HCT116 (cell line): ENCODE data around the gene SIL1. TPM values are rescaled to one million over a fixed set of nuclear protein-coding genes. Genes with fewer than 3 reads are reported as not detected.

ENCODE experiments used
- ATAC-seq: fragments of 200-7000 bp; cut with Tn5 transposase; 2 replicates; pipeline ENCODE4 v1.9.1; 2020; ENCODE audit warnings: mild to moderate bottlenecking, moderate library complexity
- BruUV-seq: library from RNA; stranded (reverse); fragments of 400-500 nt; replicated peaks from 2 replicates; lab custom pipeline; 2021; lab: Mats Ljungman, UMichigan
- CTCF ChIA-PET: fragments of 300-600 bp; sonication (Branson Sonifier 250); formaldehyde crosslinking; loops from one replicate; lab custom pipeline; 2021; ENCODE audit warnings: antibody characterized with exemption; lab: Charles Lee
- POLR2A ChIA-PET: fragments of 300-600, 350-600 bp; sonication (Branson Sonifier 250); formaldehyde crosslinking; loops from one replicate; lab custom pipeline; 2021; ENCODE audit warnings: antibody characterized with exemption; lab: Charles Lee
- RAD21 ChIA-PET, 2 experiments: fragments of 300-600 bp; sonication (Branson Sonifier 250); formaldehyde crosslinking; loops; one replicate each; lab custom pipeline; 2023; ENCODE audit warnings: low total read pairs in 2 of 2; ENCODE audit not compliant: uncharacterized antibody in 2 of 2, unreplicated experiment in 2 of 2, low non-redundant PET in 1 of 2; lab: Charles Lee
- DNase-seq: peaks from one replicate; pipeline ENCODE4 v3.0.0-alpha.2; 2010; ENCODE audit warnings: low read depth, low spot score
- H2AFZ ChIP-seq: fragments of 200-600 bp; shearing (Covaris generic), sonication (generic); 2 replicates; pipeline ENCODE4 v1.6.1; 2017; ENCODE audit warnings: low read depth, mixed run types, mixed read lengths, antibody characterized with exemption, low read length; ENCODE audit not compliant: poor library complexity, severe bottlenecking
- H3K27ac ChIP-seq: 2 replicates; pipeline ENCODE4 v1.5.1; 2012; ENCODE audit warnings: low read depth, low read length
- H3K27me3 ChIP-seq: fragments of 200-600 bp; sonication (generic); 2 replicates; pipeline ENCODE4 v1.6.1; 2016; ENCODE audit warnings: mixed run types, low read length, mixed read lengths; ENCODE audit not compliant: insufficient read depth
- H3K36me3 ChIP-seq, 2 experiments: fragments of 200-500 bp in 1 of 2; fragments of 200-600 bp in 1 of 2; sonication (Bioruptor generic) in 1 of 2; sonication (generic) in 1 of 2; 2 replicates each; pipeline versions ENCODE4 v1.5.1 to v1.6.1; 2014 to 2016; ENCODE audit warnings: low read length in 2 of 2, inconsistent platforms in 1 of 2, mixed read lengths in 1 of 2, mixed run types in 1 of 2; ENCODE audit not compliant: insufficient read depth in 2 of 2, control insufficient read depth in 1 of 2
- H3K4me1 ChIP-seq, 2 experiments: fragments of 200-600 bp in 1 of 2; sonication (generic) in 1 of 2; 2 replicates each; pipeline versions ENCODE4 v1.5.1 to v1.6.1; 2012 to 2017; ENCODE audit warnings: low read length in 2 of 2, inconsistent platforms in 1 of 2, mild to moderate bottlenecking in 1 of 2, mixed read lengths in 1 of 2, mixed run types in 1 of 2, moderate library complexity in 1 of 2; ENCODE audit not compliant: insufficient read depth in 2 of 2, control insufficient read depth in 1 of 2
- H3K4me2 ChIP-seq: fragments of 200-600 bp; sonication (generic); 2 replicates; pipeline ENCODE4 v1.6.1; 2017; ENCODE audit warnings: mixed run types, low read length, mixed read lengths
- H3K4me3 ChIP-seq, 2 experiments: fragments of 200-600 bp in 1 of 2; sonication (generic) in 1 of 2; replicated peaks in 1 of 2; 2 replicates each; pipeline ENCODE4 v1.5.1; 2011 to 2016; ENCODE audit warnings: low read length in 2 of 2, control low read depth in 1 of 2, low read depth in 1 of 2, mild to moderate bottlenecking in 1 of 2, mixed read lengths in 1 of 2, mixed run types in 1 of 2
- H3K79me2 ChIP-seq: fragments of 200-600 bp; sonication (generic); 2 replicates; pipeline ENCODE4 v1.6.1; 2017; ENCODE audit warnings: mild to moderate bottlenecking, mixed run types, low read length, moderate library complexity, mixed read lengths; ENCODE audit not compliant: insufficient read depth
- H3K9ac ChIP-seq: fragments of 200-600 bp; sonication (generic); 2 replicates; pipeline ENCODE4 v1.6.1; 2016; ENCODE audit warnings: low read length, mixed read lengths
- H3K9me2 ChIP-seq: fragments of 200-600 bp; sonication (generic), shearing (Covaris generic); 2 replicates; pipeline ENCODE4 v1.6.1; 2017; ENCODE audit warnings: mixed run types, mild to moderate bottlenecking, moderate library complexity; ENCODE audit not compliant: insufficient read depth
- H3K9me3 ChIP-seq, 2 experiments: fragments of 200-500 bp in 1 of 2; fragments of 200-600 bp in 1 of 2; sonication (Bioruptor generic) in 1 of 2; sonication (generic) in 1 of 2; 2 replicates each; pipeline ENCODE4 v1.6.1; 2014 to 2017; ENCODE audit warnings: low read length in 2 of 2, mixed read lengths in 2 of 2, inconsistent platforms in 1 of 2, low read depth in 1 of 2, mild to moderate bottlenecking in 1 of 2, mixed run types in 1 of 2, moderate library complexity in 1 of 2; ENCODE audit not compliant: control insufficient read depth in 1 of 2, insufficient read depth in 1 of 2
- H4K20me1 ChIP-seq: fragments of 200-600 bp; sonication (generic), shearing (Covaris generic); 2 replicates; pipeline ENCODE4 v1.6.1; 2017; ENCODE audit warnings: mixed run types, mild to moderate bottlenecking, moderate library complexity; ENCODE audit not compliant: insufficient read depth
- CBX3 ChIP-seq: IDR thresholded peaks from 2 replicates; pipeline ENCODE4 v1.6.1; 2012; ENCODE audit warnings: low read depth
- CEBPB ChIP-seq: IDR thresholded peaks from 2 replicates; pipeline ENCODE4 v1.6.1; 2012; ENCODE audit warnings: low read depth
- ELF1 ChIP-seq: IDR thresholded peaks from 2 replicates; pipeline ENCODE4 v1.6.1; 2012; ENCODE audit warnings: low read depth, borderline replicate concordance
- EZH2 ChIP-seq: fragments of 200-600 bp; sonication (generic); IDR thresholded peaks from 2 replicates; pipeline ENCODE4 v1.6.1; 2017; ENCODE audit warnings: antibody characterized with exemption, mixed run types
- EZH2phosphoT487 ChIP-seq: fragments of 200-600 bp; IDR thresholded peaks from 2 replicates; pipeline ENCODE4 v1.6.1; 2018; ENCODE audit warnings: antibody characterized with exemption, borderline replicate concordance
- FOSL1 ChIP-seq: IDR thresholded peaks from 2 replicates; pipeline ENCODE4 v1.6.1; 2012; ENCODE audit warnings: low read depth
- SRF ChIP-seq: IDR thresholded peaks from 2 replicates; pipeline ENCODE4 v1.6.1; 2012; ENCODE audit warnings: low read depth
- ZFX ChIP-seq: fragments of 450-650 bp; IDR thresholded peaks from 2 replicates; pipeline ENCODE4 v1.6.1; 2017
- ZNF274 ChIP-seq: fragments of 200-500 bp; sonication (Bioruptor generic); IDR thresholded peaks from 2 replicates; pipeline ENCODE4 v1.6.1; 2014; ENCODE audit warnings: mild to moderate bottlenecking, low read depth, low read length, inconsistent platforms
- intact Hi-C: fragments of 100-400 bp; cut with micrococcal nuclease; formaldehyde crosslinking; loops from 2 replicates; pipeline ENCODE4 v1.10.0; 2022
- total RNA-seq: library from RNA; stranded (reverse); gene quantifications from one replicate; pipeline ENCODE4 v1.2.1, GENCODE V29; 2021; ENCODE audit not compliant: unreplicated experiment
- TF ChIP-seq, protein P1 (sequence below): IDR thresholded peaks from 2 replicates; pipeline ENCODE4 v1.6.1; 2012
- TF ChIP-seq, protein P2 (sequence below), 3 experiments: fragments of 200-600 bp in 1 of 3; sonication (generic) in 1 of 3; IDR thresholded peaks in 2 of 3; conservative IDR thresholded peaks in 1 of 3; 2 replicates each; pipeline ENCODE4 v1.5.1; 2012 to 2017; ENCODE audit warnings: low read depth in 2 of 3, low read length in 2 of 3, antibody characterized with exemption in 1 of 3, borderline replicate concordance in 1 of 3, control low read depth in 1 of 3, mild to moderate bottlenecking in 1 of 3, mixed read lengths in 1 of 3, mixed run types in 1 of 3, moderate library complexity in 1 of 3; ENCODE audit not compliant: insufficient read depth in 1 of 3
- TF ChIP-seq, protein P3 (sequence below): IDR thresholded peaks from 2 replicates; pipeline ENCODE4 v1.6.1; 2011; ENCODE audit warnings: mild to moderate bottlenecking, low read length, moderate library complexity; ENCODE audit not compliant: insufficient replicate concordance; ENCODE audit errors: extremely low read depth

Gene SIL1
- total RNA-seq, 1 experiment from 2014 or later = 34.0 TPM

DNA sequence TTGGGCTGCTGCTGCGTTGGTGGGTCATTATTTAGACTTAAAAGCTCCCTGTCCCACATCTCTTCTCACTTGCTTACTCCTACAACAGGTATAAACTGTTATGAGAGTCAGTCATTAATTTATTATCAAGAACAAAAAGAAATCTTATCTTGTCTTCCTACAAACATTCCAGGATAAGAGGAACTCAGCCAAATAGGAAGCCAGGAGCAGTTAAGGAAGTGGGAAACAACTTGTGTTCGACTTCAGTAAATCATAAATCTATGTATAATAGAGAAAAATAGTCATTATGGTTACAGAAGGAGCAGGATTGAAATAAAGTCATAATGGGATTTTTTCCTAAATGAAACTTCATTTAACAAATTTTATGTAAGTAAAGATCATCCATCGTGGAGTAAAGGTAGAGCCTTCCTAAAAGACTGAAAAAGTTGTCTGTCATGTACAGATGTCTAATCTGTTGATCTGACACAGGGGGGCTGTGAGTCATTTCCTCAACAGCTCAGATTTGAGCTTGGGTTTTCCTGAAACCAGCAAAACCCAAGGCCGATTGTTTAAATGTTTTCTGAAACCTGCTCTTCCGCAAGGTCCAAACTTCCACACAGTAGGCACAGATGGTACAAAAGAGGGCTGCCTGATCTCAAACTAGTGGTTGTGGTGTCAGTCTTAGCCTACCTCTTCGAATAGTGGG is 297.7 kb downstream of the SIL1 start:
- no peak for ATAC-seq
- intact Hi-C loops = no loop called here
- Histone ChIP-seq H3K79me2 (no peaks in the 10 kb centered on the region; the same call in 1 of the 2 replicates), H3K9ac (no peak overlapping the region), H3K27me3 (no peaks in the 10 kb centered on the region), H3K4me3 (no peak overlapping the region), H2AFZ (no peak overlapping the region), H3K4me1 (peaks cover 0 to 28% of the 10 kb centered on the region in 2 experiments; a peak in 2 of 4 replicates), H3K4me2 (no peak overlapping the region), H3K36me3 (peaks cover 0 to 7% of the 10 kb centered on the region in 2 experiments; a peak in 1 of 4 replicates)
- BruUV-seq = no TSS peak
- DNase-seq = no peak
- POLR2A ChIA-PET = no interaction called here
- RAD21 ChIA-PET = no interaction called here
- CTCF ChIA-PET = interaction anchor here (1.1 kb wide), 1 partner anchor 111 kb away, joined by 3 read pairs; no protein-coding TSS in a partner anchor
- no peak for TF ChIP-seq ELF1
- TF ChIP-seq, all 23 proteins: peak for 0
- H3K9me2 ChIP-seq = no peaks in the 10 kb centered on the region
- H3K9me3 ChIP-seq = no peaks in the 10 kb centered on the region
- H4K20me1 ChIP-seq = no peaks in the 10 kb centered on the region; the same call in 1 of the 2 replicates
- no peak overlapping the region for H3K27ac ChIP-seq

DNA sequence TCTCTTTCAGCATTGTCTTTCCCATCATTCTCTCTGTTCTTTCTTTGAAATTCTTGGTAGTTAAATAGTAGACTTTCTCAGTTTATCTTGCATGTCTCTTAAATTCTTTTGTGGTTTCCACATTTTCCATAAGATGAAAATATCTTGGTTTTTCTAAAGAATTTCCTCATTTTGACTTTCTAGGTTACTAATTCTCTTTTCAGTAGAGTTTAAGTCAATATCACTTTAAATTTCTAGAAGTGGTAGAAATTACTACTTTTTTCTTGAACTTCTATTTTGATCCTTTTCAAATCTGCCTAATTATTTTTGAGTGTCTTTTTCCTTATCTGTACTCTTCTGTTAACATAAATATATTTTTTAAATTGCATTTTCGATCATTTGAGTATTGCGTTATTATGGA is 299.4 kb downstream of the SIL1 start:
- ChIA-PET RAD21 (no interaction called here), CTCF (no interaction called here), POLR2A (no interaction called here)
- no peak for DNase-seq
- H3K4me3 ChIP-seq = no peak overlapping the region
- peaks cover 0 to 25% of the 10 kb centered on the region in 2 experiments; a peak in 2 of 4 replicates for H3K4me1 ChIP-seq
- H3K79me2 ChIP-seq = no peaks in the 10 kb centered on the region; the same call in 1 of the 2 replicates
- no peaks in the 10 kb centered on the region for H3K27me3 ChIP-seq
- H2AFZ ChIP-seq = no peak overlapping the region
- H3K36me3 ChIP-seq = 0 out of 4 replicates have a peak, but pooled peaks cover 0 to 3% of the 10 kb centered on the region in 2 experiments
- TF ChIP-seq ZFX (no peak), ZNF274 (no peak), EZH2phosphoT487 (no peak), CEBPB (no peak), EZH2 (no peak), FOSL1 (no peak), SRF (no peak), CBX3 (no peak)
- TF ChIP-seq, protein P1, sequence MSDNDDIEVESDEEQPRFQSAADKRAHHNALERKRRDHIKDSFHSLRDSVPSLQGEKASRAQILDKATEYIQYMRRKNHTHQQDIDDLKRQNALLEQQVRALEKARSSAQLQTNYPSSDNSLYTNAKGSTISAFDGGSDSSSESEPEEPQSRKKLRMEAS = no peak
- TF ChIP-seq, protein P2, sequence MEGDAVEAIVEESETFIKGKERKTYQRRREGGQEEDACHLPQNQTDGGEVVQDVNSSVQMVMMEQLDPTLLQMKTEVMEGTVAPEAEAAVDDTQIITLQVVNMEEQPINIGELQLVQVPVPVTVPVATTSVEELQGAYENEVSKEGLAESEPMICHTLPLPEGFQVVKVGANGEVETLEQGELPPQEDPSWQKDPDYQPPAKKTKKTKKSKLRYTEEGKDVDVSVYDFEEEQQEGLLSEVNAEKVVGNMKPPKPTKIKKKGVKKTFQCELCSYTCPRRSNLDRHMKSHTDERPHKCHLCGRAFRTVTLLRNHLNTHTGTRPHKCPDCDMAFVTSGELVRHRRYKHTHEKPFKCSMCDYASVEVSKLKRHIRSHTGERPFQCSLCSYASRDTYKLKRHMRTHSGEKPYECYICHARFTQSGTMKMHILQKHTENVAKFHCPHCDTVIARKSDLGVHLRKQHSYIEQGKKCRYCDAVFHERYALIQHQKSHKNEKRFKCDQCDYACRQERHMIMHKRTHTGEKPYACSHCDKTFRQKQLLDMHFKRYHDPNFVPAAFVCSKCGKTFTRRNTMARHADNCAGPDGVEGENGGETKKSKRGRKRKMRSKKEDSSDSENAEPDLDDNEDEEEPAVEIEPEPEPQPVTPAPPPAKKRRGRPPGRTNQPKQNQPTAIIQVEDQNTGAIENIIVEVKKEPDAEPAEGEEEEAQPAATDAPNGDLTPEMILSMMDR (IDR thresholded peaks at IDR 0.05 in 2 of 3, conservative IDR thresholded peaks at IDR 0.05 in 1 of 3; ENCODE audit: borderline replicate concordance in 1 of 3, insufficient read depth in 1 of 3, low read depth in 2 of 3, low read length in 2 of 3) = no peak
- TF ChIP-seq, protein P3, sequence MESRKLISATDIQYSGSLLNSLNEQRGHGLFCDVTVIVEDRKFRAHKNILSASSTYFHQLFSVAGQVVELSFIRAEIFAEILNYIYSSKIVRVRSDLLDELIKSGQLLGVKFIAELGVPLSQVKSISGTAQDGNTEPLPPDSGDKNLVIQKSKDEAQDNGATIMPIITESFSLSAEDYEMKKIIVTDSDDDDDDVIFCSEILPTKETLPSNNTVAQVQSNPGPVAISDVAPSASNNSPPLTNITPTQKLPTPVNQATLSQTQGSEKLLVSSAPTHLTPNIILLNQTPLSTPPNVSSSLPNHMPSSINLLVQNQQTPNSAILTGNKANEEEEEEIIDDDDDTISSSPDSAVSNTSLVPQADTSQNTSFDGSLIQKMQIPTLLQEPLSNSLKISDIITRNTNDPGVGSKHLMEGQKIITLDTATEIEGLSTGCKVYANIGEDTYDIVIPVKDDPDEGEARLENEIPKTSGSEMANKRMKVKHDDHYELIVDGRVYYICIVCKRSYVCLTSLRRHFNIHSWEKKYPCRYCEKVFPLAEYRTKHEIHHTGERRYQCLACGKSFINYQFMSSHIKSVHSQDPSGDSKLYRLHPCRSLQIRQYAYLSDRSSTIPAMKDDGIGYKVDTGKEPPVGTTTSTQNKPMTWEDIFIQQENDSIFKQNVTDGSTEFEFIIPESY = no peak
- H3K4me2 ChIP-seq = no peak overlapping the region
- no peaks in the 10 kb centered on the region for H3K9me2 ChIP-seq
- H3K9me3 ChIP-seq = no peaks in the 10 kb centered on the region
- no peak overlapping the region for H3K27ac ChIP-seq
- ATAC-seq = no peak
- no peak overlapping the region for H3K9ac ChIP-seq
- intact Hi-C loops = no loop called here
- BruUV-seq = no TSS peak
- H4K20me1 ChIP-seq = no peaks in the 10 kb centered on the region; the same call in 1 of the 2 replicates
